Measurements from ENCODE around the gene COL24A1. TPM values are rescaled to one million over a fixed set of nuclear protein-coding genes. Genes with fewer than 3 reads are reported as not detected.
A peak's percentile ranks its signal among the peaks of the same experiment; 100 is the strongest.

The COL24A1 gene
- total RNA-seq, 1 experiment from 2014 or later = 0.15 TPM

DNA sequence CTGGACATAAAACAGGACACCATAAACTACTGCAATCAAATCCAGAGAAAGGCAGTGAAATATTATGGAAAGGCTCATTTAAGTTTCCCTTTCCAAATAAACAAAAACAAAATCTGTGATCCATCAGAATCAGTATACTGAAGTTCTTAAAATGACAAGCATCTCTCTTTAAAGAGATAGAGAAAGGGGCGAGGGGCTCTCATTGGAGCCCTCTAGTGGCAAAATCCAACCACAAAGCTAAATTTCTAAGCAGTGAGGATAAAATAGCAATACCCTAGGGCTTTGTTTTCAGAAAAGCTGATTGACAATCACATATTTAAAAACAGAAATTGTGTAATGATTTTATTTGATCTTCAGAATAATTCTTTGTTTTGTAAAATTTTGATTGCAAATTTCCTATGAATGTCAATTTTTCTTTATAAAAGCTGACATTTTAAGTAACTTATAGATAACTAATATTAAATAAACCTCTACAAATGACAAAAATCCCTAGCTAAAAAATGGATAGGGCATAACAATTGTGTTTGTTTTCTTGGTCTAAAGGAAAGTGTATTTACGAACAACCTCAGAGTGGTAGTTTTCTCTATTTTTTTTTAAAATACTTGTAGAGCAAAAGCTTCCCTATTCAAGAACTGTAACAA, 138.2 kb downstream of the COL24A1 start:
- TF ChIP-seq EZH2 (IDR thresholded peaks at IDR 0.05; ENCODE audit: borderline replicate concordance, low read depth, low read length, poor library complexity, severe bottlenecking) = no peak
- TF ChIP-seq, protein P1, sequence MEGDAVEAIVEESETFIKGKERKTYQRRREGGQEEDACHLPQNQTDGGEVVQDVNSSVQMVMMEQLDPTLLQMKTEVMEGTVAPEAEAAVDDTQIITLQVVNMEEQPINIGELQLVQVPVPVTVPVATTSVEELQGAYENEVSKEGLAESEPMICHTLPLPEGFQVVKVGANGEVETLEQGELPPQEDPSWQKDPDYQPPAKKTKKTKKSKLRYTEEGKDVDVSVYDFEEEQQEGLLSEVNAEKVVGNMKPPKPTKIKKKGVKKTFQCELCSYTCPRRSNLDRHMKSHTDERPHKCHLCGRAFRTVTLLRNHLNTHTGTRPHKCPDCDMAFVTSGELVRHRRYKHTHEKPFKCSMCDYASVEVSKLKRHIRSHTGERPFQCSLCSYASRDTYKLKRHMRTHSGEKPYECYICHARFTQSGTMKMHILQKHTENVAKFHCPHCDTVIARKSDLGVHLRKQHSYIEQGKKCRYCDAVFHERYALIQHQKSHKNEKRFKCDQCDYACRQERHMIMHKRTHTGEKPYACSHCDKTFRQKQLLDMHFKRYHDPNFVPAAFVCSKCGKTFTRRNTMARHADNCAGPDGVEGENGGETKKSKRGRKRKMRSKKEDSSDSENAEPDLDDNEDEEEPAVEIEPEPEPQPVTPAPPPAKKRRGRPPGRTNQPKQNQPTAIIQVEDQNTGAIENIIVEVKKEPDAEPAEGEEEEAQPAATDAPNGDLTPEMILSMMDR (conservative IDR thresholded peaks at IDR 0.05; ENCODE audit: low read depth, low read length) = peak; percentile 87
- Histone ChIP-seq H3K27me3 (replicated peaks; ENCODE audit: insufficient read depth, low read depth, low read length, poor library complexity) (no peaks in the 10 kb centered on the region), H3K4me3 (ENCODE audit: low read depth, low read length, poor library complexity, severe bottlenecking) (no peak overlapping the region), H3K36me3 (ENCODE audit: insufficient read depth, low read length, poor library complexity, severe bottlenecking) (no peaks in the 10 kb centered on the region), H3K9me3 (ENCODE audit: low read depth, low read length, poor library complexity, severe bottlenecking) (no peaks in the 10 kb centered on the region), H3K27ac (ENCODE audit: low read depth, low read length, poor library complexity, severe bottlenecking) (no peak overlapping the region), H3K4me1 (ENCODE audit: insufficient read depth, low read length, poor library complexity, severe bottlenecking) (no peaks in the 10 kb centered on the region)
- CTCF ChIA-PET = interaction anchor here (0.6 kb wide), 1 partner anchor 310 kb away, joined by 3 read pairs; the partner anchor contains the start of gene ZNHIT6
- BruUV-seq (replicated peaks) = no TSS peak
- peak; percentile 56 for DNase-seq (ENCODE audit: low spot score)
- intact Hi-C loops (cut with micrococcal nuclease; ENCODE audit: unreplicated experiment) = loop anchor here (2.0 to 10.0 kb wide), 3 partner anchors 126 to 710 kb away; no protein-coding TSS in a partner anchor
- POLR2A ChIA-PET (ENCODE audit: low non-redundant PET) = no interaction called here

DNA sequence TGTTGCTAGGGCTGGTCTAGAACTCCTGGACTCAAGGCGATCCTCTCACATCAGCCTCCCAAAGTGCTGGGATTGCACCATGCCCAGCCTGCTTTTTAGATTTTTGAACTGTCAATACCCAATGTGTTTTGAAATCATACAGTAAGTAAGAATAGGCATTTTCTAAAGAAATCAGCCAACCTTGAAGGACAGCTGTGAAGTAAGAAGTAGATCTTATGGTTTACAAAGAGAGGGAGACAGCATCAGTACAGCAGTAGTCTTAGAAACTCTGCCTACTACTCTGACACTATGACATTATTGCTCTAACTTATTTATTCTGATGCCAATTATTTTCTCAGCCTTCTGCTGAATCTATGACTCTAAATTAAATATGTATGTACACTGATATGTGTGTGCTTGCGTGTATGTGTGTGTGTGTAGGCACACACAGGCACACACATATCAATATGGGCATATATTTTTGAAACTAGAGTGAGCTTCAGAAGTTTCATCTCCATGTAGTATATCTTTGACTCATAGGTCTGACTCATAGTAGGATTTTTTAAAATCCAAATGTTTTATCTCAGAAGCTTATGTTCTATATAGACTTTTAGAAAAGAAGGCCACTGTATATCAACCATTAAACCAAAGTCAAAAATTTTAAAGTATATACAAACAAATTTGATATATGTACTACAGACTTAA, 140.4 kb downstream of the COL24A1 start:
- no TSS peak for BruUV-seq (replicated peaks)
- TF ChIP-seq, protein P1 (conservative IDR thresholded peaks at IDR 0.05; ENCODE audit: low read depth, low read length) = no peak
- TF ChIP-seq EZH2 (IDR thresholded peaks at IDR 0.05; ENCODE audit: borderline replicate concordance, low read depth, low read length, poor library complexity, severe bottlenecking) = no peak
- no peak overlapping the region for H3K4me3 ChIP-seq (ENCODE audit: low read depth, low read length, poor library complexity, severe bottlenecking)
- no peaks in the 10 kb centered on the region for H3K27me3 ChIP-seq (replicated peaks; ENCODE audit: insufficient read depth, low read depth, low read length, poor library complexity)
- no peak overlapping the region for H3K27ac ChIP-seq (ENCODE audit: low read depth, low read length, poor library complexity, severe bottlenecking)
- ChIA-PET POLR2A (ENCODE audit: low non-redundant PET) (no interaction called here), CTCF (interaction anchor here (0.7 kb wide), 1 partner anchor 158 kb away, joined by 3 read pairs; no protein-coding TSS in a partner anchor)
- H3K36me3 ChIP-seq (ENCODE audit: insufficient read depth, low read length, poor library complexity, severe bottlenecking) = no peaks in the 10 kb centered on the region
- intact Hi-C loops (cut with micrococcal nuclease; ENCODE audit: unreplicated experiment) = loop anchor here (5.0 to 10.0 kb wide), 2 partner anchors 124 to 411 kb away; no protein-coding TSS in a partner anchor
- no peaks in the 10 kb centered on the region for H3K4me1 ChIP-seq (ENCODE audit: insufficient read depth, low read length, poor library complexity, severe bottlenecking)
- no peak for DNase-seq (ENCODE audit: low spot score)
- H3K9me3 ChIP-seq (ENCODE audit: low read depth, low read length, poor library complexity, severe bottlenecking) = no peaks in the 10 kb centered on the region

DNA sequence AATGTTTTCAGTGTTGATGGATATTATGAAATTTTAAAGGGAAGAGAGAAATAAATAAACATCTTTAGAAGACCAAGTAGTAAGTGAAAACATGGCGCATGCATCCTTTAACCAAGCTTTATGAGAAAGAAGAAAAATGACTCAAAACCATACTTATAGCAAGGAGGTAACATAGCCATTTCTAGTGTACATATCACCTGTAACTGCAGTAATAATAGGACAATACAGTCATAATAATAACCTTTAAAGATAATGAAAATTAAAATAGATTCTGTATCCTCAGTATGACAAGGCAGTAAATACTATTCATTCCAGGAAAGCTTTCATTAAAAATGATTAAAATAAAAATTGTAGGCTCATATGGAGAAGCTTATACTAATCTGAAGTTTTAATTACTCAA, 141.2 kb downstream of the COL24A1 start:
- ChIA-PET CTCF (interaction anchor here (0.7 kb wide), 1 partner anchor 157 kb away, joined by 3 read pairs; no protein-coding TSS in a partner anchor), POLR2A (ENCODE audit: low non-redundant PET) (no interaction called here)
- no peak overlapping the region for H3K27ac ChIP-seq (ENCODE audit: low read depth, low read length, poor library complexity, severe bottlenecking)
- no peak overlapping the region for H3K4me3 ChIP-seq (ENCODE audit: low read depth, low read length, poor library complexity, severe bottlenecking)
- no peak for DNase-seq (ENCODE audit: low spot score)
- intact Hi-C loops (cut with micrococcal nuclease; ENCODE audit: unreplicated experiment) = loop anchor here (5.0 to 10.0 kb wide), 2 partner anchors 123 to 411 kb away; no protein-coding TSS in a partner anchor
- TF ChIP-seq, protein P1 (conservative IDR thresholded peaks at IDR 0.05; ENCODE audit: low read depth, low read length) = no peak
- TF ChIP-seq EZH2 (IDR thresholded peaks at IDR 0.05; ENCODE audit: borderline replicate concordance, low read depth, low read length, poor library complexity, severe bottlenecking) = no peak
- BruUV-seq (replicated peaks) = no TSS peak
- H3K27me3 ChIP-seq (replicated peaks; ENCODE audit: insufficient read depth, low read depth, low read length, poor library complexity) = no peaks in the 10 kb centered on the region
- H3K9me3 ChIP-seq (ENCODE audit: low read depth, low read length, poor library complexity, severe bottlenecking) = no peaks in the 10 kb centered on the region
- H3K36me3 ChIP-seq (ENCODE audit: insufficient read depth, low read length, poor library complexity, severe bottlenecking) = no peaks in the 10 kb centered on the region
- H3K4me1 ChIP-seq (ENCODE audit: insufficient read depth, low read length, poor library complexity, severe bottlenecking) = no peaks in the 10 kb centered on the region

Data from A673 (cell line).